ENCODE results near the gene DUSP9.

- TF ChIP-seq CTCF (IDR thresholded peaks at IDR 0.05; ENCODE audit: low read depth, low read length, poor library complexity, severe bottlenecking) (no peak), EZH2phosphoT487 (IDR thresholded peaks at IDR 0.05; ENCODE audit: borderline replicate concordance, low read length) (no peak)
These were observed 13.3 kb upstream of the DUSP9 start for GRCh38 chrX:153633607-153634180.

All from DOHH2 (cell line).